Activated CD8-positive, alpha-beta T cell treated with anti-CD3 and anti-CD28 coated beads for 36 hours (primary cell): ENCODE measurements around the gene BBX. TPM values are rescaled to one million over a fixed set of nuclear protein-coding genes. Genes with fewer than 3 reads are reported as not detected.

Source experiments
- ATAC-seq: fragments of 200-7000 bp; cut with Tn5 transposase; one replicate; pipeline ENCODE4 v1.10.0; 2021; ENCODE audit warnings: mild to moderate bottlenecking, moderate library complexity
- CTCF ChIA-PET: fragments of 350-600 bp; sonication (Branson Sonifier 250); formaldehyde crosslinking; loops from one replicate; lab custom pipeline; 2021; ENCODE audit warnings: antibody characterized with exemption; lab: Charles Lee
- POLR2A ChIA-PET: fragments of 350-600 bp; sonication (Branson Sonifier 250); formaldehyde crosslinking; loops from one replicate; lab custom pipeline; 2021; ENCODE audit warnings: antibody characterized with exemption; lab: Charles Lee
- DNase-seq: peaks from one replicate; pipeline ENCODE4 v3.0.0-alpha.2; 2020
- H3K27ac Mint-ChIP-seq: one replicate; pipeline ENCODE4 v1.8.0; 2021; ENCODE audit warnings: mild to moderate bottlenecking, mixed read lengths
- H3K27me3 Mint-ChIP-seq: one replicate; pipeline ENCODE4 v1.8.0; 2021; ENCODE audit warnings: mixed read lengths
- H3K36me3 Mint-ChIP-seq: one replicate; pipeline ENCODE4 v1.8.0; 2021; ENCODE audit warnings: low read depth, mixed read lengths
- H3K4me1 Mint-ChIP-seq: one replicate; pipeline ENCODE4 v1.8.0; 2021; ENCODE audit warnings: low read depth, mixed read lengths
- H3K4me3 Mint-ChIP-seq: one replicate; pipeline ENCODE4 v1.8.0; 2021; ENCODE audit warnings: mild to moderate bottlenecking, moderate library complexity, mixed read lengths
- H3K9me3 Mint-ChIP-seq: one replicate; pipeline ENCODE4 v1.8.0; 2021; ENCODE audit warnings: mixed read lengths
- intact Hi-C: fragments of 100-400 bp; cut with micrococcal nuclease; formaldehyde crosslinking; loops from one replicate; pipeline ENCODE4 v1.10.0; 2022
- total RNA-seq, 2 experiments: library from RNA; stranded (reverse); gene quantifications; one replicate each; pipeline ENCODE4 v1.2.3, GENCODE V29; 2021
- TF ChIP-seq, protein P1 (sequence below): fragments of 200-600 bp; IDR thresholded peaks from one replicate; pipeline ENCODE4 v1.8.0; 2022; ENCODE audit warnings: antibody characterized with exemption, mild to moderate bottlenecking

Gene BBX
- total RNA-seq, 2 experiments from 2014 or later: 40.9 to 42.4 TPM

DNA sequence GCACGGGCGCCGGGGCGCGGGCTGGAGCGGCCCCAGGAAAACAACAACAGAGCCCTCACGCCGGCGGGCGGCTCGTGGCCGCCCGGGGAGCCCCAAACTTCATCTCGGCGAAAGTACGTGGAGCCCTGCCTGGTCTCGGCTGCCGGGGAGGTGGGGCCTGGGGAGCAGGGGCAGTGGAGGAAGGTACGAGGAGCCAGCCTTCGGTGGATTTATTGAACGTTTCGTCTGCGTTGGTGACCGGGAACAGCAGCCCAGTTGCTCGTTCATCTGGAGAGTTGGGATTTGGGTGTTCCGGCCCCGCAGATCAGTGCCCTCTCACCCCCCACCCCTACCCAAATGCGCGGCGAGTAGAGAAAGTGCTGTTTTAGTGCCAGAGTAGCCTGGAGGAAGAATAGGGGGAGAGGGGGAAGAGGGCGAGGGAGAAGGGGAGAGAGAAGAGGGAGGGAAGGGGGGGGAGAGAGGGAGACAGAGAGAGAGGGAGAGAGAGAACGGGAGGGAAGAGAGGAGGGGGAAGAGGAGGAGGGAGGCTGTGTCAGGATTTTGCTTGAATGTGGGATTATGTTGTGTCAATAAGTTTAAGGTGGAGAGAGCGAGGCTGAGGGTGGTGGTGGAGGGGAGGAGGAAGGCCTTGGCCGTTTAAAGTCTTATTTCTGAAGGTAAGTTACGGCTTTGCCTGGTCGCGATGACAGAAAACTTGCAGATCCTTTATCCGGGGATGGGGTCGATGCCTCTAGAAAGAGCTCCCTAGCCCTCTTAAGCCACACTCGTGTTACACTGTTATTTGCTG, 970 bp downstream of the BBX start:
- TF ChIP-seq, protein P1, sequence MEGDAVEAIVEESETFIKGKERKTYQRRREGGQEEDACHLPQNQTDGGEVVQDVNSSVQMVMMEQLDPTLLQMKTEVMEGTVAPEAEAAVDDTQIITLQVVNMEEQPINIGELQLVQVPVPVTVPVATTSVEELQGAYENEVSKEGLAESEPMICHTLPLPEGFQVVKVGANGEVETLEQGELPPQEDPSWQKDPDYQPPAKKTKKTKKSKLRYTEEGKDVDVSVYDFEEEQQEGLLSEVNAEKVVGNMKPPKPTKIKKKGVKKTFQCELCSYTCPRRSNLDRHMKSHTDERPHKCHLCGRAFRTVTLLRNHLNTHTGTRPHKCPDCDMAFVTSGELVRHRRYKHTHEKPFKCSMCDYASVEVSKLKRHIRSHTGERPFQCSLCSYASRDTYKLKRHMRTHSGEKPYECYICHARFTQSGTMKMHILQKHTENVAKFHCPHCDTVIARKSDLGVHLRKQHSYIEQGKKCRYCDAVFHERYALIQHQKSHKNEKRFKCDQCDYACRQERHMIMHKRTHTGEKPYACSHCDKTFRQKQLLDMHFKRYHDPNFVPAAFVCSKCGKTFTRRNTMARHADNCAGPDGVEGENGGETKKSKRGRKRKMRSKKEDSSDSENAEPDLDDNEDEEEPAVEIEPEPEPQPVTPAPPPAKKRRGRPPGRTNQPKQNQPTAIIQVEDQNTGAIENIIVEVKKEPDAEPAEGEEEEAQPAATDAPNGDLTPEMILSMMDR: no peak
- H3K27me3 Mint-ChIP-seq: no peaks in the 10 kb centered on the region
- CTCF ChIA-PET: interaction anchor here (0.7 to 1.6 kb wide), 4 partner anchors 13 to 252 kb away, joined by 3 to 6 read pairs (median 3); no protein-coding TSS in a partner anchor

DNA sequence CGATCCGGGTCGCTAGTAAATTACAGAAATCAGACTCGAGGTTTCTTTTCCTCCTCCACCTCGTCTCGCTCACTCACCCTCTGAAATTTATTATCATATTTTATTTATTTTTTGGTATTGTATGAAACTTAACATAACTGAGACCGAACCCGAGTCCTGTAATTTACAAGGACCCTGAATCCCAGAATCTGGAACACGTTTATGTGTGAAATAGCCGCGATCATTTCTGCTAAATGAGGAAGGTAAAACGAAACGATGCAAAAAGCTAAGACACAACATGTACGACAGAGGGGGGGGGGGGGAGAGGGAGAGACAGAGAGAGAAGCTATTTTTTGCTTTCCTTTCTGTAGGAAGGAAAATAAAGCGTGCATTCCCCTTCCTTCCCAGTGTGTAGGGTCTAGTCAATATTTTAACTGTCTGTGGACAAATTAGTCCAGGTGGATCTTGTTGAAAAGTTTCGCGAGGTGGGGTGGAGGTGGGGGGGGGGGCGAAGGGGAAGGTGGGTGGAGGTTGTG, 1.6 kb downstream of the BBX start:
- no peaks in the 10 kb centered on the region for H3K9me3 Mint-ChIP-seq
- H3K36me3 Mint-ChIP-seq: peaks cover 19% of the 10 kb centered on the region
- DNase-seq (peak; percentile 19), ATAC-seq (no peak)
- POLR2A ChIA-PET: interaction anchor here (0.8 to 1.3 kb wide), 6 partner anchors 9 to 1065 kb away, joined by 3 to 7 read pairs (median 4); partner anchors contain the start of genes CIP2A and DZIP3
- H3K27me3 Mint-ChIP-seq: no peaks in the 10 kb centered on the region
- H3K27ac Mint-ChIP-seq: peak overlapping the region; percentile 93
- H3K4me3 Mint-ChIP-seq: peak overlapping the region; percentile 92
- peaks cover 31% of the 10 kb centered on the region for H3K4me1 Mint-ChIP-seq
- CTCF ChIA-PET: interaction anchor here (0.5 to 1.6 kb wide), 6 partner anchors 11 to 252 kb away, joined by 3 to 6 read pairs (median 3); no protein-coding TSS in a partner anchor
- intact Hi-C loops: loop anchor here (5.0 kb wide), 1 partner anchor 92 kb away; no protein-coding TSS in a partner anchor
- TF ChIP-seq, protein P1: no peak

More for the DNA sequence above, 970 bp downstream of the BBX start:
- peaks cover 29% of the 10 kb centered on the region for H3K4me1 Mint-ChIP-seq
- peaks cover 17% of the 10 kb centered on the region for H3K36me3 Mint-ChIP-seq
- POLR2A ChIA-PET: interaction anchor here (0.8 to 1.3 kb wide), 7 partner anchors 9 to 1066 kb away, joined by 3 to 7 read pairs (median 3); partner anchors contain the start of genes CIP2A and DZIP3
- DNase-seq: peak; percentile 61
- H3K27ac Mint-ChIP-seq: peak overlapping the region; percentile 93
- ATAC-seq: peak; percentile 25
- intact Hi-C loops: loop anchor here (5.0 kb wide), 1 partner anchor 91 kb away; no protein-coding TSS in a partner anchor
- no peaks in the 10 kb centered on the region for H3K9me3 Mint-ChIP-seq
- peak overlapping the region; percentile 92 for H3K4me3 Mint-ChIP-seq

DNA sequence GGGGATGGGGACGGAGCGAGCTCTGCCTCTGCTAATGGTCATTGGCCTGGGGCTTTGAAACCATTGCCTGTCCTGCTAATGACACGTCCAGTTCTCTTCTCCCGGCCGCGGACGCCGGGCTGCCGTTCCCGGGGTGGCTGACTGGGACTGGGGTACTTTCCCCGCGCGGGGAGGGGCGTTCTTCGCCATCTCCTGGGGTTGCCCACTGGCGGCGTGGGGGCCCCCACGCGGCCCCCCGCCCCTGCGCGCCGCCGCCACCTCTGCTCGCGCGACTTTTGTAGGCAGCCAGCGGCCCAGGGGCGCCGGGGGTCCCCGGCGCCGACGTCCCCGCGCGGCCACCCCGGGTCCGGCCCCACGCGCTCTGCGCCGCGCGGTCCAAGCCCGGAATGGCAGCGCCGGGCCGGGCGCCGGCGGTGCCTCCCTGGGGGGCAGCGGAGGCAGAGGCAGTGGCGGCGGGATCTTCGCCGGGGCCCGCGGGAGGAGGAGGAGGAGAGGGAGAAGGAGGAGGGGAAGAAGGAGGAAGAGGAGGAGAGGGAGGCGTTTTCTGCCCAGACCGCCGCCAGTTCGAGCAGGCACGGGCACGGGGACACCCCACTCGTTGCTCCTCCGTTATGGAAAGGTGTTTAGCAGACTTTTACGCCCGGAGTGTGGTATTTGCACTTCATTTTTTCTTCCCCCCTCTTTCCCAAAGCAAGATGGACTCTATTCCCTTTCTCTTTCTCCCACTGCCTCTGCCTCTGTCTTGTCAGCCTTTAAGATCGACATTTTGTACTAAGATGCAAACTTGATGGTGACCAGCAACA, 2.3 kb downstream of the BBX start:
- intact Hi-C loops: loop anchor here (5.0 kb wide), 1 partner anchor 93 kb away; no protein-coding TSS in a partner anchor
- Mint-ChIP-seq H3K27ac (peak overlapping the region; percentile 93), H3K27me3 (no peaks in the 10 kb centered on the region), H3K36me3 (peaks cover 23% of the 10 kb centered on the region), H3K4me3 (peak overlapping the region; percentile 92), H3K4me1 (peaks cover 33% of the 10 kb centered on the region), H3K9me3 (no peaks in the 10 kb centered on the region)
- POLR2A ChIA-PET: interaction anchor here (0.8 to 1.3 kb wide), 6 partner anchors 8 to 1064 kb away, joined by 3 to 7 read pairs (median 4); partner anchors contain the start of genes CIP2A and DZIP3
- DNase-seq (peak; percentile 48), ATAC-seq (no peak)
- TF ChIP-seq, protein P1: no peak
- CTCF ChIA-PET: interaction anchor here (0.5 to 1.6 kb wide), 4 partner anchors 10 to 253 kb away, joined by 3 to 6 read pairs (median 4); no protein-coding TSS in a partner anchor

DNA sequence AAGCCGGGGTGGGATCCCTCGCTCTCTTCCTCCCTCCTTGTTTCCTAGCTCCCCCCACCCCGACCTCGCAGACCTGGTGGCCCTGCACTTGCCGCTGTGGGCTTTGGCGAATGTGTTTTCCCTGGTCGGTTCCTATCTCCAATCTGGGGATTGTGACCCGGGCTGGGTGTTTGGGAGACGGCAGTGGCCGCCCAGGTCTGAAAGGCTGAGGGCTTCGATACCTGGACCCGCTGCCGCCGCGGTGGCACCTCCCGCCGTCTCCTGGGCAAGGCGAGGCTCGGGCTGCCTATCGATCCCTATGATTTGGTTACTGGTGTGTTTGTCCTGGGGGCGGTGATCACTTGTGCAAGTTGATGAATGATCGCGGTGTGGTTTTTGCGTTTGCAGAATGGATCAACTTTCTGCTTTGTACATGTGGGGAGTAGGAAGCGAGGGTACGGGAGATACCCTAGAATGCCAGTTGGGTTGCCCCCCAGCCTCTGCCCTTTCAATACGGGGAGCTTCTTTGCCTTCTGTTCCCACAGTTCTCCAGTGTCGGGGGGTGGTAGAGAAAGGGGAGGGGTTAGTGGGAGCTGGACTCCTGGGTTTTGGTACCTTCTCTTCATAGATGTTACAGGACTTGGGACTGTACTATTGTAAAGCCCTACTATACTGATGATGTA, 3.0 kb downstream of the BBX start:
- POLR2A ChIA-PET: interaction anchor here (0.7 kb wide), 1 partner anchor 9 kb away, joined by 3 read pairs; no protein-coding TSS in a partner anchor
- intact Hi-C loops: no loop called here
- H3K9me3 Mint-ChIP-seq: no peaks in the 10 kb centered on the region
- CTCF ChIA-PET: no interaction called here
- H3K4me1 Mint-ChIP-seq: peaks cover 35% of the 10 kb centered on the region
- H3K4me3 Mint-ChIP-seq: peak overlapping the region; percentile 87
- TF ChIP-seq, protein P1: no peak
- H3K27me3 Mint-ChIP-seq: no peaks in the 10 kb centered on the region
- H3K27ac Mint-ChIP-seq: peak overlapping the region; percentile 93
- ATAC-seq (no peak), DNase-seq (peak; percentile 33)
- peaks cover 23% of the 10 kb centered on the region for H3K36me3 Mint-ChIP-seq
